GM19351 (cell line): ENCODE data around the gene LCA5.
"Not testable (repeated sequence)": the region's sequence is repeated elsewhere in the genome, so short reads cannot be mapped to it uniquely, and the experiment has no call there.

Experiments used
- ATAC-seq: cut with Tn5 transposase; IDR thresholded peaks from one replicate; pipeline ENCODE4 v1.9.1; 2021; ENCODE audit warnings: mild to moderate bottlenecking, moderate library complexity; ENCODE audit not compliant: unreplicated experiment

LCA5 gene

GRCh38 chr6:79536954-79537747, at the start of gene LCA5:
TSS of gene LCA5 (minus strand) at chr6:79537430. CDS start at chr6:79518894, 18,536 bp downstream.
- ATAC-seq, result peak; percentile 99

- peak; percentile 60 for ATAC-seq
Measured at GRCh38 chr6:79586548-79586947, 49.3 kb upstream of the LCA5 start.

GRCh38 chr6:79584332-79584731, 47.1 kb upstream of the LCA5 start:
- ATAC-seq, result no peak

- ATAC-seq, result not testable (repeated sequence)
Measured at GRCh38 chr6:79577926-79578325, 40.7 kb upstream of the LCA5 start.

- no peak for ATAC-seq
Measured at GRCh38 chr6:79574630-79575225, 37.5 kb upstream of the LCA5 start.

GRCh38 chr6:79574174-79574573, 36.9 kb upstream of the LCA5 start:
- no peak for ATAC-seq

- peak; percentile 32 for ATAC-seq
Measured at GRCh38 chr6:79571030-79571367, 33.8 kb upstream of the LCA5 start.

- ATAC-seq, result peak; percentile 96
Measured at GRCh38 chr6:79570129-79571029, 33.1 kb upstream of the LCA5 start.

GRCh38 chr6:79568996-79569395, 31.8 kb upstream of the LCA5 start:
- no peak for ATAC-seq

- no peak for ATAC-seq
Measured at GRCh38 chr6:79564636-79565035, 27.4 kb upstream of the LCA5 start.

- no peak for ATAC-seq
Measured at GRCh38 chr6:79559706-79560105, 22.5 kb upstream of the LCA5 start.

- no peak for ATAC-seq
Measured at GRCh38 chr6:79557673-79558467, 20.6 kb upstream of the LCA5 start.

- no peak for ATAC-seq
Measured at GRCh38 chr6:79554305-79554704, 17.1 kb upstream of the LCA5 start.

- ATAC-seq, result no peak
Measured at GRCh38 chr6:79551401-79551800, 14.2 kb upstream of the LCA5 start.

GRCh38 chr6:79548304-79548703, 11.1 kb upstream of the LCA5 start:
- ATAC-seq, result no peak

GRCh38 chr6:79546186-79546585, 9.0 kb upstream of the LCA5 start:
- ATAC-seq, result no peak

GRCh38 chr6:79544939-79545450, 7.8 kb upstream of the LCA5 start:
- peak; percentile 73 for ATAC-seq

- ATAC-seq, result peak; percentile 65
Measured at GRCh38 chr6:79544299-79544927, 7.2 kb upstream of the LCA5 start.

GRCh38 chr6:79543886-79544285, 6.7 kb upstream of the LCA5 start:
- peak; percentile 26 for ATAC-seq

GRCh38 chr6:79543411-79543810, 6.2 kb upstream of the LCA5 start:
- no peak for ATAC-seq
